HCT116 (cell line): ENCODE measurements around the gene ARHGDIA. TPM values are rescaled to one million over a fixed set of nuclear protein-coding genes. Genes with fewer than 3 reads are reported as not detected.
A peak's percentile ranks its signal among the peaks of the same experiment; 100 is the strongest.

Experiments
- ATAC-seq: fragments of 200-7000 bp; cut with Tn5 transposase; 2 replicates; pipeline ENCODE4 v1.9.1; 2020; ENCODE audit warnings: mild to moderate bottlenecking, moderate library complexity
- BruUV-seq: library from RNA; stranded (reverse); fragments of 400-500 nt; replicated peaks from 2 replicates; lab custom pipeline; 2021; lab: Mats Ljungman, UMichigan
- CTCF ChIA-PET: fragments of 300-600 bp; sonication (Branson Sonifier 250); formaldehyde crosslinking; loops from one replicate; lab custom pipeline; 2021; ENCODE audit warnings: antibody characterized with exemption; lab: Charles Lee
- POLR2A ChIA-PET: fragments of 300-600, 350-600 bp; sonication (Branson Sonifier 250); formaldehyde crosslinking; loops from one replicate; lab custom pipeline; 2021; ENCODE audit warnings: antibody characterized with exemption; lab: Charles Lee
- RAD21 ChIA-PET, 2 experiments: fragments of 300-600 bp; sonication (Branson Sonifier 250); formaldehyde crosslinking; loops; one replicate each; lab custom pipeline; 2023; ENCODE audit warnings: low total read pairs in 2 of 2; ENCODE audit not compliant: uncharacterized antibody in 2 of 2, unreplicated experiment in 2 of 2, low non-redundant PET in 1 of 2; lab: Charles Lee
- DNase-seq: peaks from one replicate; pipeline ENCODE4 v3.0.0-alpha.2; 2010; ENCODE audit warnings: low read depth, low spot score
- H2AFZ ChIP-seq: fragments of 200-600 bp; shearing (Covaris generic), sonication (generic); 2 replicates; pipeline ENCODE4 v1.6.1; 2017; ENCODE audit warnings: low read depth, mixed run types, mixed read lengths, antibody characterized with exemption, low read length; ENCODE audit not compliant: poor library complexity, severe bottlenecking
- H3K27ac ChIP-seq: 2 replicates; pipeline ENCODE4 v1.5.1; 2012; ENCODE audit warnings: low read depth, low read length
- H3K27me3 ChIP-seq: fragments of 200-600 bp; sonication (generic); 2 replicates; pipeline ENCODE4 v1.6.1; 2016; ENCODE audit warnings: mixed run types, low read length, mixed read lengths; ENCODE audit not compliant: insufficient read depth
- H3K36me3 ChIP-seq, 2 experiments: fragments of 200-500 bp in 1 of 2; fragments of 200-600 bp in 1 of 2; sonication (Bioruptor generic) in 1 of 2; sonication (generic) in 1 of 2; 2 replicates each; pipeline versions ENCODE4 v1.5.1 to v1.6.1; 2014 to 2016; ENCODE audit warnings: low read length in 2 of 2, inconsistent platforms in 1 of 2, mixed read lengths in 1 of 2, mixed run types in 1 of 2; ENCODE audit not compliant: insufficient read depth in 2 of 2, control insufficient read depth in 1 of 2
- H3K4me1 ChIP-seq, 2 experiments: fragments of 200-600 bp in 1 of 2; sonication (generic) in 1 of 2; 2 replicates each; pipeline versions ENCODE4 v1.5.1 to v1.6.1; 2012 to 2017; ENCODE audit warnings: low read length in 2 of 2, inconsistent platforms in 1 of 2, mild to moderate bottlenecking in 1 of 2, mixed read lengths in 1 of 2, mixed run types in 1 of 2, moderate library complexity in 1 of 2; ENCODE audit not compliant: insufficient read depth in 2 of 2, control insufficient read depth in 1 of 2
- H3K4me2 ChIP-seq: fragments of 200-600 bp; sonication (generic); 2 replicates; pipeline ENCODE4 v1.6.1; 2017; ENCODE audit warnings: mixed run types, low read length, mixed read lengths
- H3K4me3 ChIP-seq, 2 experiments: fragments of 200-600 bp in 1 of 2; sonication (generic) in 1 of 2; replicated peaks in 1 of 2; 2 replicates each; pipeline ENCODE4 v1.5.1; 2011 to 2016; ENCODE audit warnings: low read length in 2 of 2, control low read depth in 1 of 2, low read depth in 1 of 2, mild to moderate bottlenecking in 1 of 2, mixed read lengths in 1 of 2, mixed run types in 1 of 2
- H3K79me2 ChIP-seq: fragments of 200-600 bp; sonication (generic); 2 replicates; pipeline ENCODE4 v1.6.1; 2017; ENCODE audit warnings: mild to moderate bottlenecking, mixed run types, low read length, moderate library complexity, mixed read lengths; ENCODE audit not compliant: insufficient read depth
- H3K9ac ChIP-seq: fragments of 200-600 bp; sonication (generic); 2 replicates; pipeline ENCODE4 v1.6.1; 2016; ENCODE audit warnings: low read length, mixed read lengths
- H3K9me2 ChIP-seq: fragments of 200-600 bp; sonication (generic), shearing (Covaris generic); 2 replicates; pipeline ENCODE4 v1.6.1; 2017; ENCODE audit warnings: mixed run types, mild to moderate bottlenecking, moderate library complexity; ENCODE audit not compliant: insufficient read depth
- H3K9me3 ChIP-seq, 2 experiments: fragments of 200-500 bp in 1 of 2; fragments of 200-600 bp in 1 of 2; sonication (Bioruptor generic) in 1 of 2; sonication (generic) in 1 of 2; 2 replicates each; pipeline ENCODE4 v1.6.1; 2014 to 2017; ENCODE audit warnings: low read length in 2 of 2, mixed read lengths in 2 of 2, inconsistent platforms in 1 of 2, low read depth in 1 of 2, mild to moderate bottlenecking in 1 of 2, mixed run types in 1 of 2, moderate library complexity in 1 of 2; ENCODE audit not compliant: control insufficient read depth in 1 of 2, insufficient read depth in 1 of 2
- H4K20me1 ChIP-seq: fragments of 200-600 bp; sonication (generic), shearing (Covaris generic); 2 replicates; pipeline ENCODE4 v1.6.1; 2017; ENCODE audit warnings: mixed run types, mild to moderate bottlenecking, moderate library complexity; ENCODE audit not compliant: insufficient read depth
- POLR2AphosphoS5 ChIP-seq: IDR thresholded peaks from 2 replicates; pipeline ENCODE4 v1.6.1; 2011; ENCODE audit warnings: mild to moderate bottlenecking, low read depth, low read length, moderate library complexity
- SP1 ChIP-seq: IDR thresholded peaks from 2 replicates; pipeline ENCODE4 v1.6.1; 2012; ENCODE audit warnings: low read depth
- intact Hi-C: fragments of 100-400 bp; cut with micrococcal nuclease; formaldehyde crosslinking; loops from 2 replicates; pipeline ENCODE4 v1.10.0; 2022
- total RNA-seq: library from RNA; stranded (reverse); gene quantifications from one replicate; pipeline ENCODE4 v1.2.1, GENCODE V29; 2021; ENCODE audit not compliant: unreplicated experiment
- TF ChIP-seq, protein P1 (sequence below): IDR thresholded peaks from 2 replicates; pipeline ENCODE4 v1.6.1; 2012

Gene ARHGDIA
- total RNA-seq, 1 experiment from 2014 or later: 554 TPM

DNA sequence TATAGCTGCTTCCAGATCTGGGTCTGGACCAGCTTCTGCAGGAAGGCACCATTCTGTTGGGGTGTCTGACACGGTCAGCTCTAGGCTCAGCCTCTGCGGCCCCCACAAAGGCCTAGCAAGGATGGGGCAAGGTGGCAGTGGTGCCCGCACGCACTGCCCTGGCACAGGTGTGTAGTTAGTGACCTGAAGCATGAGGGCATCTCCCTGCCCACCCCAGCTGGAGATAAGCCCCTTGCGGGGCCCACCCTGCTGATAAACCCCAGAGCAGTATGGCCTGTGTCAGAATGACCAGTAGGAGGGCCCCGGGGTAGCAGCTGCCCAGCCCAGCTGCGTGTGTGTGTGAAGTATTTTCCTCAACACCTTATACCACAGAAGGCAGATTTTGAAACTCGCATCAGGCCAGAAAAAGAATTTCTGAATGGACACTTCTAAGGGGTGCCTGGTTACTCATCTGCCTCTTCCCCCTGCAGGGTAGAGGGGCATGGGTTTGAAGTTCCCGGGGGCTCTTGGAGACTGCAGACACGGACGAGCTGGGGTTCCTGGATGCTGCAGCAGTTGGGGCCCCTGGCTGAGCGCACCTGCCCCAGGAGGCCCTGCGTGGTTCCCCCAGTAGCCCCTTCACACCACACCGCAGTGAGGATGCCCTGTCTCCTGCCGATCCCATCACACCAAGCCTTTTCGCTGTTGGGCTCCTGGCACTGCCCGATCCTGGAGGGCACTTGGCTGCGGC, 4.5 kb downstream of the ARHGDIA start:
- peak overlapping the region; percentile 86 for H3K4me2 ChIP-seq
- ATAC-seq (peak; percentile 0; the same call in 1 of the 2 replicates), DNase-seq (no peak)
- H3K27ac ChIP-seq: peak overlapping the region; percentile 99
- peaks cover 11 to 35% of the 10 kb centered on the region in 2 experiments; a peak in 3 of 4 replicates for H3K36me3 ChIP-seq
- ChIA-PET POLR2A (interaction anchor here (0.8 to 1.4 kb wide), 6 partner anchors 33 to 139 kb away, joined by 3 to 6 read pairs (median 3); partner anchors contain the start of gene MCRIP1), CTCF (interaction anchor here (0.6 kb wide), 1 partner anchor 45 kb away, joined by 3 read pairs; no protein-coding TSS in a partner anchor), RAD21 (no interaction called here)
- H3K9ac ChIP-seq: peak overlapping the region; percentile 99
- peaks cover 45 to 84% of the 10 kb centered on the region in 2 experiments for H3K4me1 ChIP-seq
- no TSS peak for BruUV-seq
- no peaks in the 10 kb centered on the region for H3K9me3 ChIP-seq
- intact Hi-C loops: loop anchor here (1.0 kb wide), 1 partner anchor 133 kb away; no protein-coding TSS in a partner anchor
- no peaks in the 10 kb centered on the region for H3K27me3 ChIP-seq
- H3K79me2 ChIP-seq: peaks cover 68% of the 10 kb centered on the region
- no peaks in the 10 kb centered on the region for H3K9me2 ChIP-seq
- TF ChIP-seq POLR2AphosphoS5: peak; percentile 7; the same call in 1 of the 2 replicates
- TF ChIP-seq, protein P1, sequence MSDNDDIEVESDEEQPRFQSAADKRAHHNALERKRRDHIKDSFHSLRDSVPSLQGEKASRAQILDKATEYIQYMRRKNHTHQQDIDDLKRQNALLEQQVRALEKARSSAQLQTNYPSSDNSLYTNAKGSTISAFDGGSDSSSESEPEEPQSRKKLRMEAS: no peak
- no peak overlapping the region for H3K4me3 ChIP-seq
- H2AFZ ChIP-seq: no peak overlapping the region
- H4K20me1 ChIP-seq: peaks cover 7% of the 10 kb centered on the region; the same call in 1 of the 2 replicates

DNA sequence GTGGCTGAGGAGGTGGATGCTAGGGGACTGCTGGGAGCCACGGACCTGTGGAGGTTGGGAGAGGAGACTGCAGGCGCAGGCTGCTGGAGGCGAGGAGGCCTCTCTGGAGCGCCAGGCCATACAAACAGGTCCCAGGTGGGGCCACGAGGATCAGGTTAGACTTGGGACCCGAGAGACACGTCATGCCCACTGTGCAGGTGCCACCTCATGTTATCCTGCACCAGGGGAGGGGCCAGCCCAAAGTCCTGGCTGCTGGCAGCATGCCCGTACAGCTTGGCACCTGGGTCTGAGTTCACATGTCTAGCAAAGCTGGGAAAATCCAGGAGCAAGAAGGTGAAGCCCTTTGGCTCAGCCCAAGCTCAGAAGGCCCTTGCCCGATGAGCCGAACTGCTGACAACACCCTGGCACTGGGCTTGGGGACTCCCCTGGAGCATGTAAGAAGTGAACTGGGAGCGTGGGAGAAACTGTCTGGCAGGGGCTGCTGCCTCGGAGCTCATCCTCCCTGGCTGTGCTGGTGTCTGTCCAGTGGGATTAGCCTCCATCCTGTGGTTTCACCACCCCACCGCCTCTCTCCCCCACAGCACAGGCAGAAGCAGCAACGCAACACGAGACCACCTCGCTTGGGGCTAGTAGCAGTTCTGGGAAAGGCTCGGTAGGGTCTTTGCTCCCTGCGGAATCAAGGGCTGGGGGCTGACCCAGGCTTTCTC, 5.3 kb downstream of the ARHGDIA start:
- ChIA-PET CTCF (no interaction called here), POLR2A (interaction anchor here (0.8 kb wide), 1 partner anchor 130 kb away, joined by 3 read pairs; no protein-coding TSS in a partner anchor), RAD21 (no interaction called here)
- Histone ChIP-seq H3K4me3 (no peak overlapping the region), H3K9me2 (no peaks in the 10 kb centered on the region), H3K79me2 (peaks cover 72% of the 10 kb centered on the region), H3K36me3 (peaks cover 11 to 35% of the 10 kb centered on the region in 2 experiments; a peak in 3 of 4 replicates), H3K27ac (peak overlapping the region; percentile 99), H2AFZ (no peak overlapping the region), H3K27me3 (no peaks in the 10 kb centered on the region), H3K9me3 (no peaks in the 10 kb centered on the region), H3K4me2 (no peak overlapping the region), H4K20me1 (peaks cover 7% of the 10 kb centered on the region; the same call in 1 of the 2 replicates), H3K9ac (peak overlapping the region; percentile 3; the same call in 1 of the 2 replicates), H3K4me1 (peaks cover 45 to 80% of the 10 kb centered on the region in 2 experiments)
- TF ChIP-seq POLR2AphosphoS5 (peak; percentile 57; the same call in 1 of the 2 replicates), SP1 (no peak)
- ATAC-seq: no peak
- DNase-seq: no peak
- BruUV-seq: no TSS peak
- intact Hi-C loops: no loop called here
